Bronchial epithelial cell (primary cell): Measurements from ENCODE around the gene IL17B. TPM values are rescaled to one million over a fixed set of nuclear protein-coding genes. Genes with fewer than 3 reads are reported as not detected.
A peak's percentile ranks its signal among the peaks of the same experiment; 100 is the strongest.

Experiments
- DNase-seq: peaks from one replicate; pipeline ENCODE4 v3.0.0-alpha.2; 2010; ENCODE audit warnings: low read depth
- FAIRE-seq: peaks from 2 replicates; lab custom pipeline; 2011; peaks lifted over from hg19 to GRCh38; lab: Jason Lieb, UNC
- H3K27me3 ChIP-seq: 2 replicates; pipeline ENCODE4 v1.5.1; 2011; ENCODE audit warnings: low read length; ENCODE audit not compliant: control insufficient read depth, insufficient read depth
- H3K36me3 ChIP-seq: 2 replicates; pipeline ENCODE4 v1.5.1; 2011; ENCODE audit warnings: low read length; ENCODE audit not compliant: control insufficient read depth, insufficient read depth
- H3K4me3 ChIP-seq: 2 replicates; pipeline ENCODE4 v1.5.1; 2011; ENCODE audit warnings: mild to moderate bottlenecking, low read depth, low read length, control low read depth
- CTCF ChIP-seq: IDR thresholded peaks from 2 replicates; pipeline ENCODE4 v1.5.1; 2011; ENCODE audit warnings: mild to moderate bottlenecking, moderate library complexity, low read length, control low read depth, inconsistent platforms; ENCODE audit not compliant: insufficient read depth, severe bottlenecking
- total RNA-seq: library from RNA; depleted of rRNA; stranded (reverse); fragments of >200 nt; gene quantifications from 2 replicates; pipeline ENCODE4 v1.2.1, GENCODE V29; 2014

Gene IL17B, protein sequence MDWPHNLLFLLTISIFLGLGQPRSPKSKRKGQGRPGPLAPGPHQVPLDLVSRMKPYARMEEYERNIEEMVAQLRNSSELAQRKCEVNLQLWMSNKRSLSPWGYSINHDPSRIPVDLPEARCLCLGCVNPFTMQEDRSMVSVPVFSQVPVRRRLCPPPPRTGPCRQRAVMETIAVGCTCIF
- total RNA-seq: not detected in 2 replicates

- Histone ChIP-seq H3K27me3 (no peaks in the 10 kb centered on the region), H3K4me3 (no peak within 1 kb of the TSS), H3K36me3 (no peaks in the 10 kb centered on the region)
- DNase-seq (no peak), FAIRE-seq (no peak)
- TF ChIP-seq CTCF: no peak
Observed at GRCh38 chr5:149379177-149379761, at the start of gene IL17B. Gene IL17B, minus strand, starts transcription at chr5:149379292. Its CDS starts 67 bp downstream, at chr5:149379225.

DNA sequence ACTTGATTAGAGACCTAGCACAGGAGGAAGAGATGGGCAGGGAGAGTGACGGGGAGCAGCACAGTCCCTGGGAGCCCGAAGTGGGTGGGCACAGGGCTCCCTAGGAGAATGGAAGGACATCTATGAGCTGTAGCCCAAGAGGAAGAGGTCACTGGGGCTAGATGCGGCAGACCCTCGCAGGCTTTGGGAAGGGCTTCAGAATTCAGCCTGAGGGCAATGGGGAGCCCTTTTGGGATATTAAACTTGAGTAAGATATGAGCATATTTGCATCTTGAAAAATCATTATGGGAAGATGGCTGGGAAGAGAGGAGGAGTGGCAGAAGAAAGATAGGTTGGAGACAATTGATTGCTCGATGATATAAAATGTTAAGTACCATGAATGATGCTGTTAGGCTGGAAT lies 48.9 kb upstream of the IL17B start:
- no peak for TF ChIP-seq CTCF
- H3K36me3 ChIP-seq: no peaks in the 10 kb centered on the region
- FAIRE-seq (no peak), DNase-seq (no peak)
- H3K4me3 ChIP-seq: no peak overlapping the region
- no peaks in the 10 kb centered on the region for H3K27me3 ChIP-seq

- Histone ChIP-seq H3K27me3 (no peaks in the 10 kb centered on the region), H3K36me3 (no peaks in the 10 kb centered on the region), H3K4me3 (no peak overlapping the region)
- DNase-seq (no peak), FAIRE-seq (no peak)
- no peak for TF ChIP-seq CTCF
Observed at GRCh38 chr5:149427374-149427773, 48.3 kb upstream of the IL17B start.

GRCh38 chr5:149426931-149427330 lies 47.8 kb upstream of the IL17B start:
- Histone ChIP-seq H3K36me3 (no peaks in the 10 kb centered on the region), H3K4me3 (no peak overlapping the region), H3K27me3 (no peaks in the 10 kb centered on the region)
- TF ChIP-seq CTCF: no peak
- FAIRE-seq (no peak), DNase-seq (no peak)

DNA sequence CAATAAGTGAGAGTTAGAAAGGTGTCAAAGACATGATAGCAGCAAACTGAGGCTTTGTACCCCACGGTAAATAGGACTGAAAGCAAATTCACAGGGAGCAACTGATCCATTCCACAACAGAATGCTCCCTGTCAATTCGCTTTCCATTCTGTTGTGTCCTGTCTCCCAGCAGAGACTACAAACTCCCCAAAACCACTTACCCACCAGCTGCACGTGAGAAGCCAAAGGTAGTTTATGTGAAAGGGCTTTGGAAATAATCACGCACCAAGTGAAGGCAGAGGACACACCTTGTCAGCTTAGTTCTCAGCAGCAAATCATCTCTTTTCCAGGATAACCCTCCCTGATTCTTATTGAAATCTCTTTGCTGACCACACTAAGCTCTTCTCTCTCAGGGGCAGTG lies 46.6 kb upstream of the IL17B start:
- peak; percentile 36 for FAIRE-seq
- no peaks in the 10 kb centered on the region for H3K27me3 ChIP-seq
- no peak overlapping the region for H3K4me3 ChIP-seq
- no peak for TF ChIP-seq CTCF
- DNase-seq: no peak
- no peaks in the 10 kb centered on the region for H3K36me3 ChIP-seq
